ENCODE results near the gene PCLO.

GRCh38 chr7:82925331-82925730 is 237.4 kb downstream of the PCLO start:
- TF ChIP-seq CTCF (IDR thresholded peaks at IDR 0.05) (no peak), POLR2A (IDR thresholded peaks at IDR 0.05) (no peak)
